Epithelial cell of proximal tubule (primary cell): ENCODE measurements around the gene PIK3C2A. TPM values are rescaled to one million over a fixed set of nuclear protein-coding genes. Genes with fewer than 3 reads are reported as not detected.

Source experiments
- DNase-seq: peaks from one replicate; pipeline ENCODE4 v3.0.0-alpha.2; 2011; ENCODE audit warnings: low read depth
- H3K4me3 ChIP-seq: 2 replicates; pipeline ENCODE4 v1.5.1; 2011; ENCODE audit warnings: low read depth, mild to moderate bottlenecking, low read length
- CTCF ChIP-seq: conservative IDR thresholded peaks from 2 replicates; pipeline ENCODE4 v1.5.1; 2012; ENCODE audit warnings: low read depth, mild to moderate bottlenecking, low read length
- total RNA-seq: library from RNA; depleted of rRNA; stranded (reverse); fragments of >200 nt; gene quantifications from 2 replicates; pipeline ENCODE4 v1.2.3, GENCODE V29; 2015

Gene PIK3C2A
- total RNA-seq, 1 donor from 2014 or later = 37.5 TPM

- no peak overlapping the region for H3K4me3 ChIP-seq
- no peak for DNase-seq
- TF ChIP-seq CTCF = no peak
Measured at GRCh38 chr11:17224727-17225126, 16.9 kb upstream of the PIK3C2A start.

- no peak for TF ChIP-seq CTCF
- H3K4me3 ChIP-seq = no peak overlapping the region
- DNase-seq = peak; percentile 78
Measured at GRCh38 chr11:17221968-17222367, 14.2 kb upstream of the PIK3C2A start.

- H3K4me3 ChIP-seq = no peak overlapping the region
- no peak for DNase-seq
- TF ChIP-seq CTCF = no peak
Measured at GRCh38 chr11:17219016-17219415, 11.2 kb upstream of the PIK3C2A start.

- TF ChIP-seq CTCF = no peak
- no peak overlapping the region for H3K4me3 ChIP-seq
- DNase-seq = no peak
Measured at GRCh38 chr11:17218403-17218802, 10.6 kb upstream of the PIK3C2A start.

GRCh38 chr11:17217401-17217800, 9.6 kb upstream of the PIK3C2A start:
- no peak for TF ChIP-seq CTCF
- DNase-seq = no peak
- H3K4me3 ChIP-seq = no peak overlapping the region

GRCh38 chr11:17214338-17214737, 6.6 kb upstream of the PIK3C2A start:
- no peak for DNase-seq
- no peak for TF ChIP-seq CTCF
- no peak overlapping the region for H3K4me3 ChIP-seq

- no peak for TF ChIP-seq CTCF
- H3K4me3 ChIP-seq = no peak overlapping the region
- no peak for DNase-seq
Measured at GRCh38 chr11:17211286-17211685, 3.5 kb upstream of the PIK3C2A start.
